ENCODE data around the gene TTC39A.

Gene TTC39A

GRCh38 chr1:51346086-51346942 lies 16.0 kb upstream of the TTC39A start:
- DNase-seq (ENCODE audit: extremely low read depth, low read depth): no peak
- H3K4me3 ChIP-seq (replicated peaks; ENCODE audit: low read depth, low read length): no peak overlapping the region
- no peak for TF ChIP-seq CTCF (IDR thresholded peaks at IDR 0.05; ENCODE audit: low read depth, low read length, missing control alignments)

- no peak for DNase-seq (ENCODE audit: extremely low read depth, low read depth)
- no peak overlapping the region for H3K4me3 ChIP-seq (replicated peaks; ENCODE audit: low read depth, low read length)
- no peak for TF ChIP-seq CTCF (IDR thresholded peaks at IDR 0.05; ENCODE audit: low read depth, low read length, missing control alignments)
Measured at GRCh38 chr1:51345300-51345687, 14.9 kb upstream of the TTC39A start.

GRCh38 chr1:51344602-51345299 lies 14.4 kb upstream of the TTC39A start:
- H3K4me3 ChIP-seq (replicated peaks; ENCODE audit: low read depth, low read length): no peak overlapping the region
- TF ChIP-seq CTCF (IDR thresholded peaks at IDR 0.05; ENCODE audit: low read depth, low read length, missing control alignments): no peak
- DNase-seq (ENCODE audit: extremely low read depth, low read depth): no peak

GRCh38 chr1:51344276-51344601 lies 13.9 kb upstream of the TTC39A start:
- no peak for DNase-seq (ENCODE audit: extremely low read depth, low read depth)
- no peak overlapping the region for H3K4me3 ChIP-seq (replicated peaks; ENCODE audit: low read depth, low read length)
- no peak for TF ChIP-seq CTCF (IDR thresholded peaks at IDR 0.05; ENCODE audit: low read depth, low read length, missing control alignments)

- H3K4me3 ChIP-seq (replicated peaks; ENCODE audit: low read depth, low read length): no peak overlapping the region
- TF ChIP-seq CTCF (IDR thresholded peaks at IDR 0.05; ENCODE audit: low read depth, low read length, missing control alignments): no peak
- DNase-seq (ENCODE audit: extremely low read depth, low read depth): no peak
Measured at GRCh38 chr1:51343624-51344023, 13.3 kb upstream of the TTC39A start.

GRCh38 chr1:51342591-51343206 lies 12.3 kb upstream of the TTC39A start:
- no peak for DNase-seq (ENCODE audit: extremely low read depth, low read depth)
- TF ChIP-seq CTCF (IDR thresholded peaks at IDR 0.05; ENCODE audit: low read depth, low read length, missing control alignments): no peak

More at GRCh38 chr1:51342591-51343206, 12.3 kb upstream of the TTC39A start:
- H3K4me3 ChIP-seq (replicated peaks; ENCODE audit: low read depth, low read length): no peak overlapping the region
